Measurements from ENCODE around the gene KCNK16. TPM values are rescaled to one million over a fixed set of nuclear protein-coding genes. Genes with fewer than 3 reads are reported as not detected.
A peak's percentile ranks its signal among the peaks of the same experiment; 100 is the strongest.

Gene KCNK16
- total RNA-seq: not detected in 2 replicates

DNA sequence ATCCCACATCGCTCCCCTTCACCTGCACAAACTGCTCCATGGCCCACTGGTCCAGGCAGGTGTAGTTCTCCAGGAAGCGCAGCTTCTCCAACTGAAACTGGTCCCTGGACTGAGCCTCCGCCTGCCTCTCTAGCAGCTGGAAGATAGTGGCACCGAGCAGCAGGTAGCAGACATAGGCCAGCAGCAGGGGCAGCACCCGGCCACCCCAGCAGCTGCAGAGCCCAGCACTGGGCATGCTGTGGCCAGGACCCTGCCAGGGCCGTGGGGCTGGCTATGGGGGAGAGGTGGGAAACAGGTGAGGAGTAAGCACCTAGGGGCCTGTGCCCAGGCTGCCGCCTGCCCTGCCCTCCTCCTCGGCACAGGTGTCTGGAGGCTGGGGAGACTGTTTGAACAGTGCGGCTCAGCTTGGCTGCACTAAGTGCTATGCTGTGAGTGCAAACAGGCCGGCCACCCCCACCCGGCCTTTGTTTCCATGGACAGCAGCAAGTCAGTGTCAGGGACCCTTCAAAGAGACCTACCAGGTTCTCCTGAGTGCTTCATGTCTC lies at the start of gene KCNK16:
TSS of gene KCNK16 (minus strand) at position 397 of the 545 bp plus-strand sequence. CDS start at position 235, 162 bp downstream.
- no peaks in the 10 kb centered on the region for H3K9me3 ChIP-seq (ENCODE audit: low read depth, low read length)
- DNase-seq (ENCODE audit: insufficient read length, low spot score, missing footprints): no peak
- no peaks in the 10 kb centered on the region for H3K79me2 ChIP-seq (ENCODE audit: insufficient read depth, low read length)
- no peaks in the 10 kb centered on the region for H3K36me3 ChIP-seq (ENCODE audit: insufficient read depth, low read length)
- H3K4me3 ChIP-seq (ENCODE audit: insufficient read depth, low read length): no peak within 1 kb of the TSS
- no peak within 1 kb of the TSS for H3K27ac ChIP-seq (ENCODE audit: low read depth, low read length)
- H3K27me3 ChIP-seq (ENCODE audit: insufficient read depth, low read length): peaks cover 16% of the 10 kb centered on the region
- no peak within 1 kb of the TSS for H3K4me2 ChIP-seq (ENCODE audit: insufficient read depth, low read length)
- no peak within 1 kb of the TSS for H2AFZ ChIP-seq (ENCODE audit: low read length)
- no peaks in the 10 kb centered on the region for H3K4me1 ChIP-seq (ENCODE audit: insufficient read depth, low read length)
- TF ChIP-seq, protein P1, sequence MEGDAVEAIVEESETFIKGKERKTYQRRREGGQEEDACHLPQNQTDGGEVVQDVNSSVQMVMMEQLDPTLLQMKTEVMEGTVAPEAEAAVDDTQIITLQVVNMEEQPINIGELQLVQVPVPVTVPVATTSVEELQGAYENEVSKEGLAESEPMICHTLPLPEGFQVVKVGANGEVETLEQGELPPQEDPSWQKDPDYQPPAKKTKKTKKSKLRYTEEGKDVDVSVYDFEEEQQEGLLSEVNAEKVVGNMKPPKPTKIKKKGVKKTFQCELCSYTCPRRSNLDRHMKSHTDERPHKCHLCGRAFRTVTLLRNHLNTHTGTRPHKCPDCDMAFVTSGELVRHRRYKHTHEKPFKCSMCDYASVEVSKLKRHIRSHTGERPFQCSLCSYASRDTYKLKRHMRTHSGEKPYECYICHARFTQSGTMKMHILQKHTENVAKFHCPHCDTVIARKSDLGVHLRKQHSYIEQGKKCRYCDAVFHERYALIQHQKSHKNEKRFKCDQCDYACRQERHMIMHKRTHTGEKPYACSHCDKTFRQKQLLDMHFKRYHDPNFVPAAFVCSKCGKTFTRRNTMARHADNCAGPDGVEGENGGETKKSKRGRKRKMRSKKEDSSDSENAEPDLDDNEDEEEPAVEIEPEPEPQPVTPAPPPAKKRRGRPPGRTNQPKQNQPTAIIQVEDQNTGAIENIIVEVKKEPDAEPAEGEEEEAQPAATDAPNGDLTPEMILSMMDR (IDR thresholded peaks at IDR 0.05; ENCODE audit: extremely low read depth, low read depth, low read length): no peak
- no peaks in the 10 kb centered on the region for H4K20me1 ChIP-seq (ENCODE audit: insufficient read depth, low read length)

DNA sequence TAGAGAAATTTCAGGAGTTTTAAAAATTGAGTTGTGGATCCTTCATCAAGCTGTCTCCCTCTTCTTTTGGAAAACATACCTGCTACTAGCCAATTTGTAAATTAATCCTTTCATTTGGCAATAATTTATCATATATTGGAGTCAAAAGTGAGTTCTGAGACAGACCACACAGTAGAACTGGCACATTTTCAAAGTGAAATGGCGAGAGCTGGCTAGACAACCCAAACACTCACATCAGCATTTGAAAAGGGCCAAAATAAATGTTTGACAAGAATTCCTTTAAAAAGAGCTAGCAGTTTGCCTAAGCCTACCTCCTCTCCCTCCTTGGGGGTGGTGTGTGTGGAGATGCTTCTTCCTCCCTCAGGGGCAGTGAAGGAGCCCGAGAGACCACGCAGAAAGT lies 47.9 kb upstream of the KCNK16 start:
- Histone ChIP-seq H3K79me2 (ENCODE audit: insufficient read depth, low read length) (no peaks in the 10 kb centered on the region), H3K4me3 (ENCODE audit: insufficient read depth, low read length) (no peak overlapping the region), H3K4me2 (ENCODE audit: insufficient read depth, low read length) (no peak overlapping the region), H2AFZ (ENCODE audit: low read length) (no peak overlapping the region), H3K27ac (ENCODE audit: low read depth, low read length) (no peak overlapping the region), H3K4me1 (ENCODE audit: insufficient read depth, low read length) (no peaks in the 10 kb centered on the region), H3K9me3 (ENCODE audit: low read depth, low read length) (no peaks in the 10 kb centered on the region), H3K27me3 (ENCODE audit: insufficient read depth, low read length) (peaks cover 3% of the 10 kb centered on the region), H3K36me3 (ENCODE audit: insufficient read depth, low read length) (no peaks in the 10 kb centered on the region), H4K20me1 (ENCODE audit: insufficient read depth, low read length) (no peaks in the 10 kb centered on the region)
- no peak for DNase-seq (ENCODE audit: insufficient read length, low spot score, missing footprints)
- TF ChIP-seq, protein P1 (IDR thresholded peaks at IDR 0.05; ENCODE audit: extremely low read depth, low read depth, low read length): peak; percentile 2

DNA sequence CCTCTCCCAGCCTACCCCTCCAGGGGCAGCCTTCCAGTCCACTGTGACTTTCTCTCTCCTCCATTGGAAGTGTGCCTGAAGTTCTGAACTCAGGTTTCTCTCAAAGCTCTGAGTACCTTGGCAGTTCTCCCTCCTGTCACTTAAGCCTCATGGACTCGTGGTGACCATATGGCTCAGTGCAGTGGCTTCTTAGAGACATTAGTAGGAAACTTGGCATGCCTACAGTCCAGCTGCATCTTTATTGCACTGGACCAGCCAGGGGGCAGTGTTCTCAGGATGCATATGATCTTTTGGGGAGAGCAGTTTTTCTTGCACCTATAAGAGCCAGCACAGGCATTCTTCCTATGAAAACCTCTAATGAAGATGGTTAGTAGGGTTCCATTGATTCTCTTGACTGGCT lies 47.5 kb upstream of the KCNK16 start:
- H3K4me3 ChIP-seq (ENCODE audit: insufficient read depth, low read length): no peak overlapping the region

DNA sequence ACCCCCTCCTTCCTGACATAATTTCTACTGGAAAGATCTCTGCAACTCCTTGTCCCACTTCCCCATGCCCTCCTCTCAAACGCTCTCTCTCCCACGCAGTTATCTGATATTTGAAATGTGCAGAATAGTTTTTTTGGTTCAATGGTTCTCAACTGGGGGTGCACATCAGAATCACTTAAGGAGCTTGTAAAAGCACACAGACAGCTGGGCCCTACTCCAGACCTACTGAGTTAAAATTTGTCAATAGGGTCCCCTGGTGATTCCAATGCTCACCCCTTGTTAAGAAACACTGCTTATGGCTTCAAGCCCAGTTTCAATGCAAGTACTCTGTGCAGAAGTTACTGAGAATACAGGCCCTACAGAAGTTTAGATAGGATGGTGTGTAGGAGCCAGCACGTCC lies 45.2 kb upstream of the KCNK16 start:
- no peak overlapping the region for H2AFZ ChIP-seq (ENCODE audit: low read length)
- H4K20me1 ChIP-seq (ENCODE audit: insufficient read depth, low read length): no peaks in the 10 kb centered on the region
- no peak overlapping the region for H3K27ac ChIP-seq (ENCODE audit: low read depth, low read length)
- no peaks in the 10 kb centered on the region for H3K36me3 ChIP-seq (ENCODE audit: insufficient read depth, low read length)
- no peak for DNase-seq (ENCODE audit: insufficient read length, low spot score, missing footprints)
- peaks cover 3% of the 10 kb centered on the region for H3K27me3 ChIP-seq (ENCODE audit: insufficient read depth, low read length)
- H3K4me1 ChIP-seq (ENCODE audit: insufficient read depth, low read length): peaks cover 3% of the 10 kb centered on the region
- no peak overlapping the region for H3K4me3 ChIP-seq (ENCODE audit: insufficient read depth, low read length)
- no peaks in the 10 kb centered on the region for H3K9me3 ChIP-seq (ENCODE audit: low read depth, low read length)
- TF ChIP-seq, protein P1 (IDR thresholded peaks at IDR 0.05; ENCODE audit: extremely low read depth, low read depth, low read length): no peak
- no peak overlapping the region for H3K4me2 ChIP-seq (ENCODE audit: insufficient read depth, low read length)
- H3K79me2 ChIP-seq (ENCODE audit: insufficient read depth, low read length): no peaks in the 10 kb centered on the region

More for the DNA sequence above, 47.5 kb upstream of the KCNK16 start:
- Histone ChIP-seq H3K79me2 (ENCODE audit: insufficient read depth, low read length) (no peaks in the 10 kb centered on the region), H3K4me2 (ENCODE audit: insufficient read depth, low read length) (no peak overlapping the region), H3K36me3 (ENCODE audit: insufficient read depth, low read length) (no peaks in the 10 kb centered on the region), H4K20me1 (ENCODE audit: insufficient read depth, low read length) (no peaks in the 10 kb centered on the region), H3K9me3 (ENCODE audit: low read depth, low read length) (no peaks in the 10 kb centered on the region), H2AFZ (ENCODE audit: low read length) (no peak overlapping the region), H3K27me3 (ENCODE audit: insufficient read depth, low read length) (peaks cover 3% of the 10 kb centered on the region), H3K27ac (ENCODE audit: low read depth, low read length) (no peak overlapping the region), H3K4me1 (ENCODE audit: insufficient read depth, low read length) (peaks cover 3% of the 10 kb centered on the region)
- no peak for DNase-seq (ENCODE audit: insufficient read length, low spot score, missing footprints)
- TF ChIP-seq, protein P1 (IDR thresholded peaks at IDR 0.05; ENCODE audit: extremely low read depth, low read depth, low read length): peak; percentile 33

Measured in osteoblast (primary cell).